ENCODE results near the gene GLIS1.

DNA sequence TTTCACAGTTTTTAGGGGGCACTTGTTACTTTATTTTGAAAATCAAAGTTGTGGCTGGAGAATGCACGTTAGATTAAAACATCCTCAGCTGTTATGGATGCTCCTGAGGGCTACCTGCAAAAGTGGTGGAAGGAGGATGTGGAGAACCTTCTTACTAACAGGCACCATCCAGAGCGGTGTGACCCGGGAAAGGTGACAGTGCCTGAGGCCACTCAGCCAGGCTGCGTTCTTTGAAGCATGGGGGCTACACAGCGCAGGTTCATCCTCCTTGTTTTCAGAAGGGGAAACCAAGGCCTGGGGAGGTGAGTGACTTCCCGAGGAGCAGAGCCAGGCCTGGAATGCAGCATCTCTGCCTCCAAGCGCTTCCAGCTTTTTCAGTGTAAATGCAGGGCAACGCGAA lies 255.8 kb downstream of the GLIS1 start:
- TF ChIP-seq, protein P1, sequence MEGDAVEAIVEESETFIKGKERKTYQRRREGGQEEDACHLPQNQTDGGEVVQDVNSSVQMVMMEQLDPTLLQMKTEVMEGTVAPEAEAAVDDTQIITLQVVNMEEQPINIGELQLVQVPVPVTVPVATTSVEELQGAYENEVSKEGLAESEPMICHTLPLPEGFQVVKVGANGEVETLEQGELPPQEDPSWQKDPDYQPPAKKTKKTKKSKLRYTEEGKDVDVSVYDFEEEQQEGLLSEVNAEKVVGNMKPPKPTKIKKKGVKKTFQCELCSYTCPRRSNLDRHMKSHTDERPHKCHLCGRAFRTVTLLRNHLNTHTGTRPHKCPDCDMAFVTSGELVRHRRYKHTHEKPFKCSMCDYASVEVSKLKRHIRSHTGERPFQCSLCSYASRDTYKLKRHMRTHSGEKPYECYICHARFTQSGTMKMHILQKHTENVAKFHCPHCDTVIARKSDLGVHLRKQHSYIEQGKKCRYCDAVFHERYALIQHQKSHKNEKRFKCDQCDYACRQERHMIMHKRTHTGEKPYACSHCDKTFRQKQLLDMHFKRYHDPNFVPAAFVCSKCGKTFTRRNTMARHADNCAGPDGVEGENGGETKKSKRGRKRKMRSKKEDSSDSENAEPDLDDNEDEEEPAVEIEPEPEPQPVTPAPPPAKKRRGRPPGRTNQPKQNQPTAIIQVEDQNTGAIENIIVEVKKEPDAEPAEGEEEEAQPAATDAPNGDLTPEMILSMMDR (IDR thresholded peaks at IDR 0.05): no peak
- TF ChIP-seq POLR2A (IDR thresholded peaks at IDR 0.05): no peak
- TF ChIP-seq POLR2AphosphoS5 (IDR thresholded peaks at IDR 0.05): no peak
- TF ChIP-seq EP300 (IDR thresholded peaks at IDR 0.05): no peak

Measured in stomach (tissue), 4 donors.